ENCODE data around the gene JAG1. TPM values are rescaled to one million over a fixed set of nuclear protein-coding genes. Genes with fewer than 3 reads are reported as not detected.

Gene JAG1
- polyA plus RNA-seq, 1 donor from 2014 or later: 9.0 TPM

- Histone ChIP-seq H3K79me2 (replicated peaks; ENCODE audit: insufficient read depth, low read length) (no peaks in the 10 kb centered on the region), H2AFZ (ENCODE audit: low read depth, low read length) (no peak overlapping the region), H3K9me2 (ENCODE audit: insufficient read depth, low read length) (no peaks in the 10 kb centered on the region), H4K20me1 (ENCODE audit: insufficient read depth) (no peaks in the 10 kb centered on the region), H3K4me3 (ENCODE audit: low read length) (no peak overlapping the region), H3K9ac (ENCODE audit: low read length) (no peak overlapping the region), H3K36me3 (ENCODE audit: insufficient read depth, low read length) (peaks cover 5% of the 10 kb centered on the region), H3K4me2 (ENCODE audit: low read length) (no peak overlapping the region), H3K9me3 (ENCODE audit: low read length) (no peaks in the 10 kb centered on the region), H3K27me3 (ENCODE audit: insufficient read depth, low read depth, low read length) (no peaks in the 10 kb centered on the region), H3F3A (ENCODE audit: insufficient read depth, low read length, poor library complexity, severe bottlenecking) (no peaks in the 10 kb centered on the region), H3K27ac (ENCODE audit: low read length) (no peak overlapping the region)
- TF ChIP-seq POLR2AphosphoS5 (IDR thresholded peaks at IDR 0.05) (no peak), EP300 (conservative IDR thresholded peaks at IDR 0.05; ENCODE audit: poor library complexity, severe bottlenecking) (no peak), EZH2 (IDR thresholded peaks at IDR 0.05; ENCODE audit: borderline replicate concordance, insufficient read depth, low read length, poor library complexity, severe bottlenecking) (no peak), CTCF (IDR thresholded peaks at IDR 0.05; ENCODE audit: poor library complexity, severe bottlenecking) (no peak), RAD21 (conservative IDR thresholded peaks at IDR 0.05) (no peak), SMC3 (conservative IDR thresholded peaks at IDR 0.05; ENCODE audit: poor library complexity) (no peak), REST (IDR thresholded peaks at IDR 0.05; ENCODE audit: borderline replicate concordance) (no peak), MXI1 (conservative IDR thresholded peaks at IDR 0.05; ENCODE audit: poor library complexity, severe bottlenecking) (no peak), TAF1 (IDR thresholded peaks at IDR 0.05; ENCODE audit: low read depth) (no peak)
These were observed 19.2 kb downstream of the JAG1 start for GRCh38 chr20:10654630-10655029.

- Histone ChIP-seq H3K79me2 (replicated peaks; ENCODE audit: insufficient read depth, low read length) (no peaks in the 10 kb centered on the region), H3K9me2 (ENCODE audit: insufficient read depth, low read length) (no peaks in the 10 kb centered on the region), H3F3A (ENCODE audit: insufficient read depth, low read length, poor library complexity, severe bottlenecking) (no peaks in the 10 kb centered on the region), H4K20me1 (ENCODE audit: insufficient read depth) (no peaks in the 10 kb centered on the region), H3K36me3 (ENCODE audit: insufficient read depth, low read length) (peaks cover 5% of the 10 kb centered on the region), H3K9me3 (ENCODE audit: low read length) (no peaks in the 10 kb centered on the region), H3K27me3 (ENCODE audit: insufficient read depth, low read depth, low read length) (no peaks in the 10 kb centered on the region), H3K27ac (ENCODE audit: low read length) (no peak overlapping the region), H3K4me3 (ENCODE audit: low read length) (no peak overlapping the region), H3K9ac (ENCODE audit: low read length) (no peak overlapping the region), H2AFZ (ENCODE audit: low read depth, low read length) (no peak overlapping the region), H3K4me2 (ENCODE audit: low read length) (no peak overlapping the region)
- TF ChIP-seq EZH2 (IDR thresholded peaks at IDR 0.05; ENCODE audit: borderline replicate concordance, insufficient read depth, low read length, poor library complexity, severe bottlenecking) (no peak), TAF1 (IDR thresholded peaks at IDR 0.05; ENCODE audit: low read depth) (no peak), POLR2AphosphoS5 (IDR thresholded peaks at IDR 0.05) (no peak), MXI1 (conservative IDR thresholded peaks at IDR 0.05; ENCODE audit: poor library complexity, severe bottlenecking) (no peak), SMC3 (conservative IDR thresholded peaks at IDR 0.05; ENCODE audit: poor library complexity) (no peak)
These were observed 19.6 kb downstream of the JAG1 start for GRCh38 chr20:10654250-10654610.

Data from neural cell (in vitro differentiated cells).